ENCODE results near the gene LRBA.
"Not testable (repeated sequence)": the region's sequence is repeated elsewhere in the genome, so short reads cannot be mapped to it uniquely, and the experiment has no call there.

The LRBA gene

GRCh38 chr4:150971901-150972300, 43.2 kb downstream of the LRBA start:
- DNase-seq: no peak

- DNase-seq: no peak
Observed at GRCh38 chr4:150970685-150971151, 44.4 kb downstream of the LRBA start.

- DNase-seq: no peak
Observed at GRCh38 chr4:150964754-150965153, 50.3 kb downstream of the LRBA start.

- not testable (repeated sequence) for DNase-seq
Observed at GRCh38 chr4:150963602-150964345, 51.3 kb downstream of the LRBA start.

GRCh38 chr4:150962245-150962644, 52.8 kb downstream of the LRBA start:
- DNase-seq: no peak

GRCh38 chr4:150961566-150961965, 53.5 kb downstream of the LRBA start:
- DNase-seq: no peak

- DNase-seq: no peak
Observed at GRCh38 chr4:150960818-150961217, 54.3 kb downstream of the LRBA start.

- no peak for DNase-seq
Observed at GRCh38 chr4:150960079-150960478, 55.0 kb downstream of the LRBA start.

GRCh38 chr4:150957981-150958380, 57.1 kb downstream of the LRBA start:
- DNase-seq: not testable (repeated sequence)

- not testable (repeated sequence) for DNase-seq
Observed at GRCh38 chr4:150957095-150957494, 58.0 kb downstream of the LRBA start.

- not testable (repeated sequence) for DNase-seq
Observed at GRCh38 chr4:150953916-150954315, 61.2 kb downstream of the LRBA start.

GRCh38 chr4:150952167-150952845, 62.8 kb downstream of the LRBA start:
- no peak for DNase-seq

- no peak for DNase-seq
Observed at GRCh38 chr4:150950657-150951288, 64.3 kb downstream of the LRBA start.

- DNase-seq: no peak
Observed at GRCh38 chr4:150949943-150950342, 65.1 kb downstream of the LRBA start.

- no peak for DNase-seq
Observed at GRCh38 chr4:150949342-150949741, 65.7 kb downstream of the LRBA start.

- no peak for DNase-seq
Observed at GRCh38 chr4:150948710-150949109, 66.4 kb downstream of the LRBA start.

GRCh38 chr4:150948074-150948473, 67.0 kb downstream of the LRBA start:
- no peak for DNase-seq

- DNase-seq: no peak
Observed at GRCh38 chr4:150944660-150945059, 70.4 kb downstream of the LRBA start.

- DNase-seq: no peak
Observed at GRCh38 chr4:150943818-150944217, 71.3 kb downstream of the LRBA start.

- no peak for DNase-seq
Observed at GRCh38 chr4:150943126-150943525, 72.0 kb downstream of the LRBA start.

- DNase-seq: no peak
Observed at GRCh38 chr4:150942539-150942938, 72.5 kb downstream of the LRBA start.

- DNase-seq: no peak
Observed at GRCh38 chr4:150940123-150940522, 75.0 kb downstream of the LRBA start.

- no peak for DNase-seq
Observed at GRCh38 chr4:150939530-150939929, 75.6 kb downstream of the LRBA start.
